ENCODE data around the gene TMEM156.
"Not testable (repeated sequence)": the region's sequence is repeated elsewhere in the genome, so short reads cannot be mapped to it uniquely, and the experiment has no call there.

TMEM156 gene

GRCh38 chr4:38955957-38956356 is 76.3 kb downstream of the TMEM156 start:
- no peak for DNase-seq (ENCODE audit: low spot score)

- DNase-seq (ENCODE audit: low spot score) = no peak
Observed at GRCh38 chr4:38954727-38955126, 77.5 kb downstream of the TMEM156 start.

GRCh38 chr4:38952017-38952416 is 80.2 kb downstream of the TMEM156 start:
- DNase-seq (ENCODE audit: low spot score) = no peak

GRCh38 chr4:38951598-38951997 is 80.6 kb downstream of the TMEM156 start:
- no peak for DNase-seq (ENCODE audit: low spot score)

- DNase-seq (ENCODE audit: low spot score) = no peak
Observed at GRCh38 chr4:38950734-38951133, 81.5 kb downstream of the TMEM156 start.

GRCh38 chr4:38950159-38950558 is 82.0 kb downstream of the TMEM156 start:
- DNase-seq (ENCODE audit: low spot score) = no peak

GRCh38 chr4:38949411-38950051 is 82.7 kb downstream of the TMEM156 start:
- DNase-seq (ENCODE audit: low spot score) = no peak

- DNase-seq (ENCODE audit: low spot score) = peak; percentile 64
Observed at GRCh38 chr4:38948551-38948950, 83.7 kb downstream of the TMEM156 start.

GRCh38 chr4:38946919-38947318 is 85.3 kb downstream of the TMEM156 start:
- DNase-seq (ENCODE audit: low spot score) = no peak

GRCh38 chr4:38944440-38944839 is 87.8 kb downstream of the TMEM156 start:
- no peak for DNase-seq (ENCODE audit: low spot score)

GRCh38 chr4:38943343-38943742 is 88.9 kb downstream of the TMEM156 start:
- no peak for DNase-seq (ENCODE audit: low spot score)

- DNase-seq (ENCODE audit: low spot score) = not testable (repeated sequence)
Observed at GRCh38 chr4:38941906-38942305, 90.3 kb downstream of the TMEM156 start.

GRCh38 chr4:38940476-38940875 is 91.7 kb downstream of the TMEM156 start:
- no peak for DNase-seq (ENCODE audit: low spot score)

GRCh38 chr4:38939165-38939564 is 93.0 kb downstream of the TMEM156 start:
- no peak for DNase-seq (ENCODE audit: low spot score)

GRCh38 chr4:38935391-38936073 is 96.7 kb downstream of the TMEM156 start:
- no peak for DNase-seq (ENCODE audit: low spot score)

- no peak for DNase-seq (ENCODE audit: low spot score)
Observed at GRCh38 chr4:38931125-38931524, 101.1 kb downstream of the TMEM156 start.

GRCh38 chr4:38930707-38931106 is 101.5 kb downstream of the TMEM156 start:
- no peak for DNase-seq (ENCODE audit: low spot score)

GRCh38 chr4:38930204-38930603 is 102.0 kb downstream of the TMEM156 start:
- DNase-seq (ENCODE audit: low spot score) = no peak

- no peak for DNase-seq (ENCODE audit: low spot score)
Observed at GRCh38 chr4:38928974-38929373, 103.2 kb downstream of the TMEM156 start.

- no peak for DNase-seq (ENCODE audit: low spot score)
Observed at GRCh38 chr4:38928568-38928967, 103.6 kb downstream of the TMEM156 start.

- DNase-seq (ENCODE audit: low spot score) = no peak
Observed at GRCh38 chr4:38926896-38927295, 105.3 kb downstream of the TMEM156 start.

GRCh38 chr4:38925492-38926413 is 106.5 kb downstream of the TMEM156 start:
- no peak for DNase-seq (ENCODE audit: low spot score)

GRCh38 chr4:38924353-38924752 is 107.9 kb downstream of the TMEM156 start:
- no peak for DNase-seq (ENCODE audit: low spot score)

Measured in hepatic stellate cell (primary cell).